HCT116 (cell line): ENCODE results near the gene RNF13. TPM values are rescaled to one million over a fixed set of nuclear protein-coding genes. Genes with fewer than 3 reads are reported as not detected.

Experiments used
- ATAC-seq: fragments of 200-7000 bp; cut with Tn5 transposase; 2 replicates; pipeline ENCODE4 v1.9.1; 2020; ENCODE audit warnings: mild to moderate bottlenecking, moderate library complexity
- BruUV-seq: library from RNA; stranded (reverse); fragments of 400-500 nt; replicated peaks from 2 replicates; lab custom pipeline; 2021; lab: Mats Ljungman, UMichigan
- CTCF ChIA-PET: fragments of 300-600 bp; sonication (Branson Sonifier 250); formaldehyde crosslinking; loops from one replicate; lab custom pipeline; 2021; ENCODE audit warnings: antibody characterized with exemption; lab: Charles Lee
- POLR2A ChIA-PET: fragments of 300-600, 350-600 bp; sonication (Branson Sonifier 250); formaldehyde crosslinking; loops from one replicate; lab custom pipeline; 2021; ENCODE audit warnings: antibody characterized with exemption; lab: Charles Lee
- RAD21 ChIA-PET, 2 experiments: fragments of 300-600 bp; sonication (Branson Sonifier 250); formaldehyde crosslinking; loops; one replicate each; lab custom pipeline; 2023; ENCODE audit warnings: low total read pairs in 2 of 2; ENCODE audit not compliant: uncharacterized antibody in 2 of 2, unreplicated experiment in 2 of 2, low non-redundant PET in 1 of 2; lab: Charles Lee
- DNase-seq: peaks from one replicate; pipeline ENCODE4 v3.0.0-alpha.2; 2010; ENCODE audit warnings: low read depth, low spot score
- H2AFZ ChIP-seq: fragments of 200-600 bp; shearing (Covaris generic), sonication (generic); 2 replicates; pipeline ENCODE4 v1.6.1; 2017; ENCODE audit warnings: low read depth, mixed run types, mixed read lengths, antibody characterized with exemption, low read length; ENCODE audit not compliant: poor library complexity, severe bottlenecking
- H3K27ac ChIP-seq: 2 replicates; pipeline ENCODE4 v1.5.1; 2012; ENCODE audit warnings: low read depth, low read length
- H3K27me3 ChIP-seq: fragments of 200-600 bp; sonication (generic); 2 replicates; pipeline ENCODE4 v1.6.1; 2016; ENCODE audit warnings: mixed run types, low read length, mixed read lengths; ENCODE audit not compliant: insufficient read depth
- H3K36me3 ChIP-seq, 2 experiments: fragments of 200-500 bp in 1 of 2; fragments of 200-600 bp in 1 of 2; sonication (Bioruptor generic) in 1 of 2; sonication (generic) in 1 of 2; 2 replicates each; pipeline versions ENCODE4 v1.5.1 to v1.6.1; 2014 to 2016; ENCODE audit warnings: low read length in 2 of 2, inconsistent platforms in 1 of 2, mixed read lengths in 1 of 2, mixed run types in 1 of 2; ENCODE audit not compliant: insufficient read depth in 2 of 2, control insufficient read depth in 1 of 2
- H3K4me1 ChIP-seq, 2 experiments: fragments of 200-600 bp in 1 of 2; sonication (generic) in 1 of 2; 2 replicates each; pipeline versions ENCODE4 v1.5.1 to v1.6.1; 2012 to 2017; ENCODE audit warnings: low read length in 2 of 2, inconsistent platforms in 1 of 2, mild to moderate bottlenecking in 1 of 2, mixed read lengths in 1 of 2, mixed run types in 1 of 2, moderate library complexity in 1 of 2; ENCODE audit not compliant: insufficient read depth in 2 of 2, control insufficient read depth in 1 of 2
- H3K4me2 ChIP-seq: fragments of 200-600 bp; sonication (generic); 2 replicates; pipeline ENCODE4 v1.6.1; 2017; ENCODE audit warnings: mixed run types, low read length, mixed read lengths
- H3K4me3 ChIP-seq, 2 experiments: fragments of 200-600 bp in 1 of 2; sonication (generic) in 1 of 2; replicated peaks in 1 of 2; 2 replicates each; pipeline ENCODE4 v1.5.1; 2011 to 2016; ENCODE audit warnings: low read length in 2 of 2, control low read depth in 1 of 2, low read depth in 1 of 2, mild to moderate bottlenecking in 1 of 2, mixed read lengths in 1 of 2, mixed run types in 1 of 2
- H3K79me2 ChIP-seq: fragments of 200-600 bp; sonication (generic); 2 replicates; pipeline ENCODE4 v1.6.1; 2017; ENCODE audit warnings: mild to moderate bottlenecking, mixed run types, low read length, moderate library complexity, mixed read lengths; ENCODE audit not compliant: insufficient read depth
- H3K9ac ChIP-seq: fragments of 200-600 bp; sonication (generic); 2 replicates; pipeline ENCODE4 v1.6.1; 2016; ENCODE audit warnings: low read length, mixed read lengths
- H3K9me2 ChIP-seq: fragments of 200-600 bp; sonication (generic), shearing (Covaris generic); 2 replicates; pipeline ENCODE4 v1.6.1; 2017; ENCODE audit warnings: mixed run types, mild to moderate bottlenecking, moderate library complexity; ENCODE audit not compliant: insufficient read depth
- H3K9me3 ChIP-seq, 2 experiments: fragments of 200-500 bp in 1 of 2; fragments of 200-600 bp in 1 of 2; sonication (Bioruptor generic) in 1 of 2; sonication (generic) in 1 of 2; 2 replicates each; pipeline ENCODE4 v1.6.1; 2014 to 2017; ENCODE audit warnings: low read length in 2 of 2, mixed read lengths in 2 of 2, inconsistent platforms in 1 of 2, low read depth in 1 of 2, mild to moderate bottlenecking in 1 of 2, mixed run types in 1 of 2, moderate library complexity in 1 of 2; ENCODE audit not compliant: control insufficient read depth in 1 of 2, insufficient read depth in 1 of 2
- H4K20me1 ChIP-seq: fragments of 200-600 bp; sonication (generic), shearing (Covaris generic); 2 replicates; pipeline ENCODE4 v1.6.1; 2017; ENCODE audit warnings: mixed run types, mild to moderate bottlenecking, moderate library complexity; ENCODE audit not compliant: insufficient read depth
- ATF3 ChIP-seq: IDR thresholded peaks from 2 replicates; pipeline ENCODE4 v1.6.1; 2012
- CBX3 ChIP-seq: IDR thresholded peaks from 2 replicates; pipeline ENCODE4 v1.6.1; 2012; ENCODE audit warnings: low read depth
- CEBPB ChIP-seq: IDR thresholded peaks from 2 replicates; pipeline ENCODE4 v1.6.1; 2012; ENCODE audit warnings: low read depth
- EGR1 ChIP-seq: IDR thresholded peaks from 2 replicates; pipeline ENCODE4 v1.6.1; 2012; ENCODE audit warnings: low read depth
- EZH2 ChIP-seq: fragments of 200-600 bp; sonication (generic); IDR thresholded peaks from 2 replicates; pipeline ENCODE4 v1.6.1; 2017; ENCODE audit warnings: antibody characterized with exemption, mixed run types
- EZH2phosphoT487 ChIP-seq: fragments of 200-600 bp; IDR thresholded peaks from 2 replicates; pipeline ENCODE4 v1.6.1; 2018; ENCODE audit warnings: antibody characterized with exemption, borderline replicate concordance
- JUND ChIP-seq: IDR thresholded peaks from 2 replicates; pipeline ENCODE4 v1.6.1; 2012
- POLR2A ChIP-seq: IDR thresholded peaks from 2 replicates; pipeline ENCODE4 v1.7.0; 2011; ENCODE audit warnings: borderline replicate concordance; ENCODE audit not compliant: insufficient read depth, insufficient read length; ENCODE audit errors: extremely low read depth
- POLR2AphosphoS5 ChIP-seq: IDR thresholded peaks from 2 replicates; pipeline ENCODE4 v1.6.1; 2011; ENCODE audit warnings: mild to moderate bottlenecking, low read depth, low read length, moderate library complexity
- RAD21 ChIP-seq: IDR thresholded peaks from 2 replicates; pipeline ENCODE4 v1.6.1; 2012; ENCODE audit warnings: low read depth, mild to moderate bottlenecking
- SP1 ChIP-seq: IDR thresholded peaks from 2 replicates; pipeline ENCODE4 v1.6.1; 2012; ENCODE audit warnings: low read depth
- TCF7L2 ChIP-seq: IDR thresholded peaks from 2 replicates; pipeline ENCODE4 v1.7.0; 2011; ENCODE audit warnings: borderline replicate concordance, inconsistent platforms; ENCODE audit not compliant: insufficient read depth, insufficient read length; ENCODE audit errors: extremely low read depth
- YY1 ChIP-seq: IDR thresholded peaks from 2 replicates; pipeline ENCODE4 v1.6.1; 2011; ENCODE audit warnings: low read length, low read depth, moderate library complexity, mild to moderate bottlenecking; ENCODE audit not compliant: insufficient replicate concordance; ENCODE audit errors: extremely low read depth
- ZFX ChIP-seq: fragments of 450-650 bp; IDR thresholded peaks from 2 replicates; pipeline ENCODE4 v1.6.1; 2017
- ZNF274 ChIP-seq: fragments of 200-500 bp; sonication (Bioruptor generic); IDR thresholded peaks from 2 replicates; pipeline ENCODE4 v1.6.1; 2014; ENCODE audit warnings: mild to moderate bottlenecking, low read depth, low read length, inconsistent platforms
- intact Hi-C: fragments of 100-400 bp; cut with micrococcal nuclease; formaldehyde crosslinking; loops from 2 replicates; pipeline ENCODE4 v1.10.0; 2022
- total RNA-seq: library from RNA; stranded (reverse); gene quantifications from one replicate; pipeline ENCODE4 v1.2.1, GENCODE V29; 2021; ENCODE audit not compliant: unreplicated experiment
- TF ChIP-seq, protein P1 (sequence below), 3 experiments: fragments of 200-600 bp in 1 of 3; sonication (generic) in 1 of 3; IDR thresholded peaks in 2 of 3; conservative IDR thresholded peaks in 1 of 3; 2 replicates each; pipeline ENCODE4 v1.5.1; 2012 to 2017; ENCODE audit warnings: low read depth in 2 of 3, low read length in 2 of 3, antibody characterized with exemption in 1 of 3, borderline replicate concordance in 1 of 3, control low read depth in 1 of 3, mild to moderate bottlenecking in 1 of 3, mixed read lengths in 1 of 3, mixed run types in 1 of 3, moderate library complexity in 1 of 3; ENCODE audit not compliant: insufficient read depth in 1 of 3
- TF ChIP-seq, protein P2 (sequence below): IDR thresholded peaks from 2 replicates; pipeline ENCODE4 v1.6.1; 2012; ENCODE audit warnings: low read depth
- TF ChIP-seq, protein P3 (sequence below): IDR thresholded peaks from 2 replicates; pipeline ENCODE4 v1.6.1; 2011; ENCODE audit warnings: mild to moderate bottlenecking, low read length, moderate library complexity; ENCODE audit not compliant: insufficient replicate concordance; ENCODE audit errors: extremely low read depth

Gene RNF13
- total RNA-seq, 1 experiment from 2014 or later = 39.9 TPM

GRCh38 chr3:149860881-149861280 is 47.9 kb downstream of the RNF13 start:
- TF ChIP-seq YY1 (no peak), EGR1 (no peak), TCF7L2 (no peak), JUND (no peak), POLR2A (no peak), EZH2 (no peak), POLR2AphosphoS5 (no peak), SP1 (no peak), EZH2phosphoT487 (no peak), CEBPB (no peak), ZFX (no peak), RAD21 (no peak), ATF3 (no peak), ZNF274 (no peak), CBX3 (no peak)
- TF ChIP-seq, protein P1, sequence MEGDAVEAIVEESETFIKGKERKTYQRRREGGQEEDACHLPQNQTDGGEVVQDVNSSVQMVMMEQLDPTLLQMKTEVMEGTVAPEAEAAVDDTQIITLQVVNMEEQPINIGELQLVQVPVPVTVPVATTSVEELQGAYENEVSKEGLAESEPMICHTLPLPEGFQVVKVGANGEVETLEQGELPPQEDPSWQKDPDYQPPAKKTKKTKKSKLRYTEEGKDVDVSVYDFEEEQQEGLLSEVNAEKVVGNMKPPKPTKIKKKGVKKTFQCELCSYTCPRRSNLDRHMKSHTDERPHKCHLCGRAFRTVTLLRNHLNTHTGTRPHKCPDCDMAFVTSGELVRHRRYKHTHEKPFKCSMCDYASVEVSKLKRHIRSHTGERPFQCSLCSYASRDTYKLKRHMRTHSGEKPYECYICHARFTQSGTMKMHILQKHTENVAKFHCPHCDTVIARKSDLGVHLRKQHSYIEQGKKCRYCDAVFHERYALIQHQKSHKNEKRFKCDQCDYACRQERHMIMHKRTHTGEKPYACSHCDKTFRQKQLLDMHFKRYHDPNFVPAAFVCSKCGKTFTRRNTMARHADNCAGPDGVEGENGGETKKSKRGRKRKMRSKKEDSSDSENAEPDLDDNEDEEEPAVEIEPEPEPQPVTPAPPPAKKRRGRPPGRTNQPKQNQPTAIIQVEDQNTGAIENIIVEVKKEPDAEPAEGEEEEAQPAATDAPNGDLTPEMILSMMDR (IDR thresholded peaks at IDR 0.05 in 2 of 3, conservative IDR thresholded peaks at IDR 0.05 in 1 of 3; ENCODE audit: borderline replicate concordance in 1 of 3, insufficient read depth in 1 of 3, low read depth in 2 of 3, low read length in 2 of 3) = no peak
- TF ChIP-seq, protein P2, sequence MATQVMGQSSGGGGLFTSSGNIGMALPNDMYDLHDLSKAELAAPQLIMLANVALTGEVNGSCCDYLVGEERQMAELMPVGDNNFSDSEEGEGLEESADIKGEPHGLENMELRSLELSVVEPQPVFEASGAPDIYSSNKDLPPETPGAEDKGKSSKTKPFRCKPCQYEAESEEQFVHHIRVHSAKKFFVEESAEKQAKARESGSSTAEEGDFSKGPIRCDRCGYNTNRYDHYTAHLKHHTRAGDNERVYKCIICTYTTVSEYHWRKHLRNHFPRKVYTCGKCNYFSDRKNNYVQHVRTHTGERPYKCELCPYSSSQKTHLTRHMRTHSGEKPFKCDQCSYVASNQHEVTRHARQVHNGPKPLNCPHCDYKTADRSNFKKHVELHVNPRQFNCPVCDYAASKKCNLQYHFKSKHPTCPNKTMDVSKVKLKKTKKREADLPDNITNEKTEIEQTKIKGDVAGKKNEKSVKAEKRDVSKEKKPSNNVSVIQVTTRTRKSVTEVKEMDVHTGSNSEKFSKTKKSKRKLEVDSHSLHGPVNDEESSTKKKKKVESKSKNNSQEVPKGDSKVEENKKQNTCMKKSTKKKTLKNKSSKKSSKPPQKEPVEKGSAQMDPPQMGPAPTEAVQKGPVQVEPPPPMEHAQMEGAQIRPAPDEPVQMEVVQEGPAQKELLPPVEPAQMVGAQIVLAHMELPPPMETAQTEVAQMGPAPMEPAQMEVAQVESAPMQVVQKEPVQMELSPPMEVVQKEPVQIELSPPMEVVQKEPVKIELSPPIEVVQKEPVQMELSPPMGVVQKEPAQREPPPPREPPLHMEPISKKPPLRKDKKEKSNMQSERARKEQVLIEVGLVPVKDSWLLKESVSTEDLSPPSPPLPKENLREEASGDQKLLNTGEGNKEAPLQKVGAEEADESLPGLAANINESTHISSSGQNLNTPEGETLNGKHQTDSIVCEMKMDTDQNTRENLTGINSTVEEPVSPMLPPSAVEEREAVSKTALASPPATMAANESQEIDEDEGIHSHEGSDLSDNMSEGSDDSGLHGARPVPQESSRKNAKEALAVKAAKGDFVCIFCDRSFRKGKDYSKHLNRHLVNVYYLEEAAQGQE = no peak
- TF ChIP-seq, protein P3, sequence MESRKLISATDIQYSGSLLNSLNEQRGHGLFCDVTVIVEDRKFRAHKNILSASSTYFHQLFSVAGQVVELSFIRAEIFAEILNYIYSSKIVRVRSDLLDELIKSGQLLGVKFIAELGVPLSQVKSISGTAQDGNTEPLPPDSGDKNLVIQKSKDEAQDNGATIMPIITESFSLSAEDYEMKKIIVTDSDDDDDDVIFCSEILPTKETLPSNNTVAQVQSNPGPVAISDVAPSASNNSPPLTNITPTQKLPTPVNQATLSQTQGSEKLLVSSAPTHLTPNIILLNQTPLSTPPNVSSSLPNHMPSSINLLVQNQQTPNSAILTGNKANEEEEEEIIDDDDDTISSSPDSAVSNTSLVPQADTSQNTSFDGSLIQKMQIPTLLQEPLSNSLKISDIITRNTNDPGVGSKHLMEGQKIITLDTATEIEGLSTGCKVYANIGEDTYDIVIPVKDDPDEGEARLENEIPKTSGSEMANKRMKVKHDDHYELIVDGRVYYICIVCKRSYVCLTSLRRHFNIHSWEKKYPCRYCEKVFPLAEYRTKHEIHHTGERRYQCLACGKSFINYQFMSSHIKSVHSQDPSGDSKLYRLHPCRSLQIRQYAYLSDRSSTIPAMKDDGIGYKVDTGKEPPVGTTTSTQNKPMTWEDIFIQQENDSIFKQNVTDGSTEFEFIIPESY = no peak
- POLR2A ChIA-PET = no interaction called here
- BruUV-seq = no TSS peak

More at GRCh38 chr3:149860881-149861280, 47.9 kb downstream of the RNF13 start:
- intact Hi-C loops = no loop called here
- ChIA-PET RAD21 (no interaction called here), CTCF (no interaction called here)
- ATAC-seq (no peak), DNase-seq (no peak)
- Histone ChIP-seq H3K27me3 (no peaks in the 10 kb centered on the region), H3K36me3 (0 out of 4 replicates have a peak, but pooled peaks cover 0 to under 1% of the 10 kb centered on the region in 2 experiments), H3K9me3 (no peaks in the 10 kb centered on the region), H3K79me2 (no peaks in the 10 kb centered on the region), H3K27ac (no peak overlapping the region), H3K9ac (no peak overlapping the region), H3K4me3 (no peak overlapping the region), H3K4me1 (no peaks in the 10 kb centered on the region), H3K4me2 (no peak overlapping the region), H3K9me2 (no peaks in the 10 kb centered on the region), H4K20me1 (no peaks in the 10 kb centered on the region), H2AFZ (no peak overlapping the region)
